ENCODE measurements around the gene PDK4. TPM values are rescaled to one million over a fixed set of nuclear protein-coding genes. Genes with fewer than 3 reads are reported as not detected.

The PDK4 gene
- total and polyA plus RNA-seq, 2 of the 13 experiments (the other 11 are each of a cell fraction or from before 2014, with no cell fraction given) = 0.04 TPM; not detected in 1

DNA sequence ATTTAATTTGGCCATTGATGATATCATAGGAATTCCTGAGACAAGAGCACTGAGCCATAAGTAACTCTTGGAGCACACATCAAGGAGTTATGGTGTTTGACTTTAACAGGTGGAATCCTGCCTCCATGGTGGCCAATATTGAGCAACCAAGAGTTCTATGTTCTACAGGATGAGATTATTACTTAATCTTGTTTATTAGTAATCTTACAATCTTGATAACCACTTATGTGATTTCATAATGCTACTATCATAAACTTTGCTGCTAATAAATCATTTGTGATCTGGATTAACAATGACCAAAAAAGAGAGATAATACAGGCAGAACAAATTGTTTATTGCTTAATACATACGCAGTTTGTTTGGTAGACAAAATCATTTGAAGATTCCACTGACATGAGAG is 27.5 kb upstream of the PDK4 start (continued):
- TF ChIP-seq, protein P1, sequence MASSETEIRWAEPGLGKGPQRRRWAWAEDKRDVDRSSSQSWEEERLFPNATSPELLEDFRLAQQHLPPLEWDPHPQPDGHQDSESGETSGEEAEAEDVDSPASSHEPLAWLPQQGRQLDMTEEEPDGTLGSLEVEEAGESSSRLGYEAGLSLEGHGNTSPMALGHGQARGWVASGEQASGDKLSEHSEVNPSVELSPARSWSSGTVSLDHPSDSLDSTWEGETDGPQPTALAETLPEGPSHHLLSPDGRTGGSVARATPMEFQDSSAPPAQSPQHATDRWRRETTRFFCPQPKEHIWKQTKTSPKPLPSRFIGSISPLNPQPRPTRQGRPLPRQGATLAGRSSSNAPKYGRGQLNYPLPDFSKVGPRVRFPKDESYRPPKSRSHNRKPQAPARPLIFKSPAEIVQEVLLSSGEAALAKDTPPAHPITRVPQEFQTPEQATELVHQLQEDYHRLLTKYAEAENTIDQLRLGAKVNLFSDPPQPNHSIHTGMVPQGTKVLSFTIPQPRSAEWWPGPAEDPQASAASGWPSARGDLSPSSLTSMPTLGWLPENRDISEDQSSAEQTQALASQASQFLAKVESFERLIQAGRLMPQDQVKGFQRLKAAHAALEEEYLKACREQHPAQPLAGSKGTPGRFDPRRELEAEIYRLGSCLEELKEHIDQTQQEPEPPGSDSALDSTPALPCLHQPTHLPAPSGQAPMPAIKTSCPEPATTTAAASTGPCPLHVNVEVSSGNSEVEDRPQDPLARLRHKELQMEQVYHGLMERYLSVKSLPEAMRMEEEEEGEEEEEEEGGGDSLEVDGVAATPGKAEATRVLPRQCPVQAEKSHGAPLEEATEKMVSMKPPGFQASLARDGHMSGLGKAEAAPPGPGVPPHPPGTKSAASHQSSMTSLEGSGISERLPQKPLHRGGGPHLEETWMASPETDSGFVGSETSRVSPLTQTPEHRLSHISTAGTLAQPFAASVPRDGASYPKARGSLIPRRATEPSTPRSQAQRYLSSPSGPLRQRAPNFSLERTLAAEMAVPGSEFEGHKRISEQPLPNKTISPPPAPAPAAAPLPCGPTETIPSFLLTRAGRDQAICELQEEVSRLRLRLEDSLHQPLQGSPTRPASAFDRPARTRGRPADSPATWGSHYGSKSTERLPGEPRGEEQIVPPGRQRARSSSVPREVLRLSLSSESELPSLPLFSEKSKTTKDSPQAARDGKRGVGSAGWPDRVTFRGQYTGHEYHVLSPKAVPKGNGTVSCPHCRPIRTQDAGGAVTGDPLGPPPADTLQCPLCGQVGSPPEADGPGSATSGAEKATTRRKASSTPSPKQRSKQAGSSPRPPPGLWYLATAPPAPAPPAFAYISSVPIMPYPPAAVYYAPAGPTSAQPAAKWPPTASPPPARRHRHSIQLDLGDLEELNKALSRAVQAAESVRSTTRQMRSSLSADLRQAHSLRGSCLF (CRISPR knock-in tag; IDR thresholded peaks at IDR 0.05; ENCODE audit: borderline replicate concordance) = no peak
- TF ChIP-seq ZNF513 (CRISPR knock-in tag; conservative IDR thresholded peaks at IDR 0.05) (no peak), RXRA (CRISPR knock-in tag; IDR thresholded peaks at IDR 0.05) (no peak), PATZ1 (CRISPR knock-in tag; IDR thresholded peaks at IDR 0.05) (no peak), ZEB1 (IDR thresholded peaks at IDR 0.05; ENCODE audit: insufficient replicate concordance, low read depth) (no peak), HNRNPUL1 (IDR thresholded peaks at IDR 0.05; ENCODE audit: low read depth, low read length) (no peak), KAT7 (CRISPR knock-in tag; IDR thresholded peaks at IDR 0.05; ENCODE audit: borderline replicate concordance) (no peak), ZBTB44 (CRISPR knock-in tag; IDR thresholded peaks at IDR 0.05) (no peak)
- TF ChIP-seq, protein P2, sequence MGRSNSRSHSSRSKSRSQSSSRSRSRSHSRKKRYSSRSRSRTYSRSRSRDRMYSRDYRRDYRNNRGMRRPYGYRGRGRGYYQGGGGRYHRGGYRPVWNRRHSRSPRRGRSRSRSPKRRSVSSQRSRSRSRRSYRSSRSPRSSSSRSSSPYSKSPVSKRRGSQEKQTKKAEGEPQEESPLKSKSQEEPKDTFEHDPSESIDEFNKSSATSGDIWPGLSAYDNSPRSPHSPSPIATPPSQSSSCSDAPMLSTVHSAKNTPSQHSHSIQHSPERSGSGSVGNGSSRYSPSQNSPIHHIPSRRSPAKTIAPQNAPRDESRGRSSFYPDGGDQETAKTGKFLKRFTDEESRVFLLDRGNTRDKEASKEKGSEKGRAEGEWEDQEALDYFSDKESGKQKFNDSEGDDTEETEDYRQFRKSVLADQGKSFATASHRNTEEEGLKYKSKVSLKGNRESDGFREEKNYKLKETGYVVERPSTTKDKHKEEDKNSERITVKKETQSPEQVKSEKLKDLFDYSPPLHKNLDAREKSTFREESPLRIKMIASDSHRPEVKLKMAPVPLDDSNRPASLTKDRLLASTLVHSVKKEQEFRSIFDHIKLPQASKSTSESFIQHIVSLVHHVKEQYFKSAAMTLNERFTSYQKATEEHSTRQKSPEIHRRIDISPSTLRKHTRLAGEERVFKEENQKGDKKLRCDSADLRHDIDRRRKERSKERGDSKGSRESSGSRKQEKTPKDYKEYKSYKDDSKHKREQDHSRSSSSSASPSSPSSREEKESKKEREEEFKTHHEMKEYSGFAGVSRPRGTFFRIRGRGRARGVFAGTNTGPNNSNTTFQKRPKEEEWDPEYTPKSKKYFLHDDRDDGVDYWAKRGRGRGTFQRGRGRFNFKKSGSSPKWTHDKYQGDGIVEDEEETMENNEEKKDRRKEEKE (IDR thresholded peaks at IDR 0.05) = no peak
- TF ChIP-seq, protein P3, sequence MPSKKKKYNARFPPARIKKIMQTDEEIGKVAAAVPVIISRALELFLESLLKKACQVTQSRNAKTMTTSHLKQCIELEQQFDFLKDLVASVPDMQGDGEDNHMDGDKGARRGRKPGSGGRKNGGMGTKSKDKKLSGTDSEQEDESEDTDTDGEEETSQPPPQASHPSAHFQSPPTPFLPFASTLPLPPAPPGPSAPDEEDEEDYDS (CRISPR knock-in tag; IDR thresholded peaks at IDR 0.05) = no peak
